Nephron (organoid): ENCODE measurements around the gene ADCY7.
A peak's percentile ranks its signal among the peaks of the same experiment; 100 is the strongest.

Source experiments
- H3K27ac Mint-ChIP-seq, 3 experiments: 2 replicates each; pipeline ENCODE4 v1.8.0; 2020; ENCODE audit warnings: mixed read lengths in 3 of 3, mild to moderate bottlenecking in 2 of 3, moderate library complexity in 1 of 3
- H3K27me3 Mint-ChIP-seq: 2 replicates; pipeline ENCODE4 v1.8.0; 2021; ENCODE audit warnings: low read depth, mild to moderate bottlenecking, moderate library complexity, mixed read lengths
- H3K36me3 Mint-ChIP-seq: 2 replicates; pipeline ENCODE4 v1.8.0; 2020; ENCODE audit warnings: low read depth, mixed read lengths
- H3K4me1 Mint-ChIP-seq: 2 replicates; pipeline ENCODE4 v1.8.0; 2020; ENCODE audit warnings: mixed read lengths
- H3K4me3 Mint-ChIP-seq, 3 experiments: 2 replicates each; pipeline ENCODE4 v1.8.0; 2020; ENCODE audit warnings: mild to moderate bottlenecking in 3 of 3, mixed read lengths in 3 of 3, moderate library complexity in 2 of 3
- H3K9me3 Mint-ChIP-seq: 2 replicates; pipeline ENCODE4 v1.8.0; 2020; ENCODE audit warnings: mixed read lengths
- TF ChIP-seq, protein P1 (sequence below), 3 experiments: fragments of 200-600 bp; sonication (generic); IDR thresholded peaks; one replicate each; pipeline ENCODE4 v1.5.0; 2021; ENCODE audit warnings: antibody characterized with exemption in 3 of 3; ENCODE audit not compliant: unreplicated experiment in 3 of 3

The ADCY7 gene

DNA sequence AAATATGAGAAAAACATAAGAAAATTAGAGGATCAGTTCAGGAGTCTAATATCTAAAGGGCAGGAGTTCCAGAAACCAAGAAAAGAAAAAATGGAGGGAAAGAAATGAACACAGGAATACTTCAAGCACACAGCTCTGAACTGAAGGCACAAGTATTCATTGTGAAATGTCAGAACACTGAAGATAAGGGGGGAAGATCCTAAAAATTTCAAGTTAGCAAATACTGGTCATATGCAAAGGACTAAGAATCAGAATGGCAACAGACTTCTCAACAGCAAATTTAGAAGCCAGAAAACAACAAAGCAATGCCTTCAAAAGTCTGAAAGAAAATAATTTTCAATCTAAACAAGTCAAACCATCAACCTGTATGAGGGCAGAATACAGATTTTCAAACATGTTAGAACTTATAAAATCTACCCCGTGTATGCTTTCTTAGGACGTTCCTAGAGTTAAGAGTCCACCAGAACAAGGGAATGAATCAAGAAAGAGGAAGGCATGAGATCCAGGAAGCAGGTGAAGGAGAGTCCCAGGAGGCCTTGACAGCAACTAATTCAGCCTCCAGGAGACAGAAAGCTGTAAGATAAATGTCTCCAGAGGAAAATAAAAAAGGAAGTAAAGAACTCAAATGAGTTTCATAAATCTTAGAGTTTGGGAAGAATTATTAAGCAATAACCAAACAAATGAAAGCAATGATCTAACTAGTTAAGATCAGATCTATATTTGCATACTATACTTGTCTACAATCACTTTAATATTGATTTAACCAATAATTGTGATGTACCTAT lies 99.6 kb downstream of the ADCY7 start:
- TF ChIP-seq, protein P1, sequence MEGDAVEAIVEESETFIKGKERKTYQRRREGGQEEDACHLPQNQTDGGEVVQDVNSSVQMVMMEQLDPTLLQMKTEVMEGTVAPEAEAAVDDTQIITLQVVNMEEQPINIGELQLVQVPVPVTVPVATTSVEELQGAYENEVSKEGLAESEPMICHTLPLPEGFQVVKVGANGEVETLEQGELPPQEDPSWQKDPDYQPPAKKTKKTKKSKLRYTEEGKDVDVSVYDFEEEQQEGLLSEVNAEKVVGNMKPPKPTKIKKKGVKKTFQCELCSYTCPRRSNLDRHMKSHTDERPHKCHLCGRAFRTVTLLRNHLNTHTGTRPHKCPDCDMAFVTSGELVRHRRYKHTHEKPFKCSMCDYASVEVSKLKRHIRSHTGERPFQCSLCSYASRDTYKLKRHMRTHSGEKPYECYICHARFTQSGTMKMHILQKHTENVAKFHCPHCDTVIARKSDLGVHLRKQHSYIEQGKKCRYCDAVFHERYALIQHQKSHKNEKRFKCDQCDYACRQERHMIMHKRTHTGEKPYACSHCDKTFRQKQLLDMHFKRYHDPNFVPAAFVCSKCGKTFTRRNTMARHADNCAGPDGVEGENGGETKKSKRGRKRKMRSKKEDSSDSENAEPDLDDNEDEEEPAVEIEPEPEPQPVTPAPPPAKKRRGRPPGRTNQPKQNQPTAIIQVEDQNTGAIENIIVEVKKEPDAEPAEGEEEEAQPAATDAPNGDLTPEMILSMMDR (IDR thresholded peaks at IDR 0.05; ENCODE audit: unreplicated experiment in 3 of 3): no peak
- peaks cover 44% of the 10 kb centered on the region for H3K36me3 Mint-ChIP-seq
- peaks cover 33% of the 10 kb centered on the region for H3K4me1 Mint-ChIP-seq
- no peaks in the 10 kb centered on the region for H3K27me3 Mint-ChIP-seq
- H3K27ac Mint-ChIP-seq: no peak overlapping the region
- peak overlapping the region; percentile 60 to 92 (median 76) for H3K4me3 Mint-ChIP-seq
- no peaks in the 10 kb centered on the region for H3K9me3 Mint-ChIP-seq
